ENCODE measurements around the gene NIM1K. TPM values are rescaled to one million over a fixed set of nuclear protein-coding genes. Genes with fewer than 3 reads are reported as not detected.

The NIM1K gene
- total RNA-seq, 1 experiment from 2014 or later, result 0.26 TPM

DNA sequence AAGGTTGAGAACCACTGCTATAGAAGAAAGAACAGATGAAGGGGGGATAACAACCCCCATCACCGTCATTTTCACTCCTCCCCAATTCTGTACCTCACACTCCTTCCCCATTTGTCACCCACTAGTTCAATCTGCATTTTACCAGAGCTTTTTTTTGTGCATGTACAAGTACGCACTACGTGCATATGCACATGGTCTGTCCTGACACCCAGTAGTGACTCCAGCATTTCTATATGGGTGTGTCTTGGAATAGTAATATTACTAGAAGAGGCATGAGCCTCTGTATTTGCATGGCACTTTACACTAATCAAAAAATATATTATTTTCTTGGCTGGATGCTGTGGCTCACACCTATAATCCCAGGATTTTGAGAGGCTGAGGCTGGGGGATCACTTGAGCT lies 38.7 kb downstream of the NIM1K start:
- Histone ChIP-seq H3F3A (ENCODE audit: insufficient read depth, low read depth) (no peaks in the 10 kb centered on the region), H3K27me3 (ENCODE audit: insufficient read depth, low read depth) (no peaks in the 10 kb centered on the region), H4K20me1 (ENCODE audit: insufficient read depth) (no peaks in the 10 kb centered on the region), H3K79me2 (ENCODE audit: low read depth) (no peaks in the 10 kb centered on the region), H3K9me2 (ENCODE audit: insufficient read depth) (no peaks in the 10 kb centered on the region), H3K4me2 (no peak overlapping the region), H3K27ac (no peak overlapping the region), H3K4me1 (replicated peaks; ENCODE audit: insufficient read depth) (no peaks in the 10 kb centered on the region), H2AFZ (no peak overlapping the region), H3K9me3 (ENCODE audit: insufficient read depth, low read depth) (no peaks in the 10 kb centered on the region), H3K36me3 (ENCODE audit: low read depth) (no peaks in the 10 kb centered on the region), H3K4me3 (no peak overlapping the region)
- BruUV-seq (replicated peaks), result no TSS peak
- intact Hi-C loops (cut with micrococcal nuclease; ENCODE audit: unreplicated experiment), result no loop called here
- POLR2A ChIA-PET (ENCODE audit: unreplicated experiment), result no interaction called here
- no peak for DNase-seq
- no peak for TF ChIP-seq EZH2 (IDR thresholded peaks at IDR 0.05; ENCODE audit: low read depth)
- no peak for TF ChIP-seq CTCF (conservative IDR thresholded peaks at IDR 0.05)
- CTCF ChIA-PET, result interaction anchor here (1.3 kb wide), 1 partner anchor 254 kb away, joined by 4 read pairs; the partner anchor contains the start of gene TMEM267

GRCh38 chr5:43231977-43232376 lies 40.0 kb downstream of the NIM1K start:
- H3K36me3 ChIP-seq (ENCODE audit: low read depth), result no peaks in the 10 kb centered on the region
- BruUV-seq (replicated peaks), result no TSS peak
- no peaks in the 10 kb centered on the region for H3K9me3 ChIP-seq (ENCODE audit: insufficient read depth, low read depth)
- H4K20me1 ChIP-seq (ENCODE audit: insufficient read depth), result no peaks in the 10 kb centered on the region
- intact Hi-C loops (cut with micrococcal nuclease; ENCODE audit: unreplicated experiment), result loop anchor here (1.0 kb wide), 2 partner anchors 157 to 252 kb away; no protein-coding TSS in a partner anchor
- TF ChIP-seq EZH2 (IDR thresholded peaks at IDR 0.05; ENCODE audit: low read depth) (no peak), CTCF (conservative IDR thresholded peaks at IDR 0.05) (peak; percentile 68)
- H3K27ac ChIP-seq, result no peak overlapping the region
- no peaks in the 10 kb centered on the region for H3F3A ChIP-seq (ENCODE audit: insufficient read depth, low read depth)
- no peaks in the 10 kb centered on the region for H3K79me2 ChIP-seq (ENCODE audit: low read depth)
- no peak overlapping the region for H3K4me3 ChIP-seq
- ChIA-PET CTCF (interaction anchor here (1.1 to 1.9 kb wide), 2 partner anchors 158 to 252 kb away, joined by 3 to 8 read pairs; partner anchors contain the start of gene TMEM267), POLR2A (ENCODE audit: unreplicated experiment) (no interaction called here)
- no peaks in the 10 kb centered on the region for H3K4me1 ChIP-seq (replicated peaks; ENCODE audit: insufficient read depth)
- H2AFZ ChIP-seq, result peak overlapping the region; percentile 7; the same call in 1 of the 2 replicates
- no peaks in the 10 kb centered on the region for H3K27me3 ChIP-seq (ENCODE audit: insufficient read depth, low read depth)
- H3K9me2 ChIP-seq (ENCODE audit: insufficient read depth), result no peaks in the 10 kb centered on the region
- H3K4me2 ChIP-seq, result no peak overlapping the region
- peak in 1 of 2 experiments; percentile 47 for DNase-seq

- H3F3A ChIP-seq (ENCODE audit: insufficient read depth, low read depth), result no peaks in the 10 kb centered on the region
- no peaks in the 10 kb centered on the region for H3K9me2 ChIP-seq (ENCODE audit: insufficient read depth)
- H3K79me2 ChIP-seq (ENCODE audit: low read depth), result no peaks in the 10 kb centered on the region
- TF ChIP-seq CTCF (conservative IDR thresholded peaks at IDR 0.05) (no peak), EZH2 (IDR thresholded peaks at IDR 0.05; ENCODE audit: low read depth) (no peak)
- BruUV-seq (replicated peaks), result no TSS peak
- ChIA-PET POLR2A (ENCODE audit: unreplicated experiment) (no interaction called here), CTCF (interaction anchor here (0.7 to 1.9 kb wide), 3 partner anchors 157 to 695 kb away, joined by 3 to 8 read pairs (median 5); partner anchors contain the start of gene TMEM267)
- intact Hi-C loops (cut with micrococcal nuclease; ENCODE audit: unreplicated experiment), result loop anchor here (1.0 kb wide), 2 partner anchors 156 to 251 kb away; no protein-coding TSS in a partner anchor
- no peak overlapping the region for H3K4me2 ChIP-seq
- no peaks in the 10 kb centered on the region for H3K4me1 ChIP-seq (replicated peaks; ENCODE audit: insufficient read depth)
- H3K27ac ChIP-seq, result no peak overlapping the region
- H2AFZ ChIP-seq, result no peak overlapping the region
- no peaks in the 10 kb centered on the region for H3K27me3 ChIP-seq (ENCODE audit: insufficient read depth, low read depth)
- no peaks in the 10 kb centered on the region for H3K36me3 ChIP-seq (ENCODE audit: low read depth)
- no peak for DNase-seq
- no peaks in the 10 kb centered on the region for H3K9me3 ChIP-seq (ENCODE audit: insufficient read depth, low read depth)
- no peaks in the 10 kb centered on the region for H4K20me1 ChIP-seq (ENCODE audit: insufficient read depth)
- H3K4me3 ChIP-seq, result no peak overlapping the region
Measured at GRCh38 chr5:43232943-43233833, 41.2 kb downstream of the NIM1K start.
